HG02943 (cell line): Measurements from ENCODE around the gene TRIM66.
A peak's percentile ranks its signal among the peaks of the same experiment; 100 is the strongest.

ENCODE experiments used
- ATAC-seq: cut with Tn5 transposase; IDR thresholded peaks from one replicate; pipeline ENCODE4 v1.9.1; 2021; ENCODE audit warnings: mild to moderate bottlenecking, low read depth, moderate library complexity; ENCODE audit not compliant: unreplicated experiment

TRIM66 gene

GRCh38 chr11:8584082-8584481 lies 98.4 kb downstream of the TRIM66 start:
- no peak for ATAC-seq

GRCh38 chr11:8581300-8581699 lies 101.2 kb downstream of the TRIM66 start:
- ATAC-seq, result no peak

GRCh38 chr11:8577791-8578581 lies 104.5 kb downstream of the TRIM66 start:
- no peak for ATAC-seq

GRCh38 chr11:8574798-8575197 lies 107.7 kb downstream of the TRIM66 start:
- no peak for ATAC-seq

- ATAC-seq, result no peak
Observed at GRCh38 chr11:8573777-8574176, 108.7 kb downstream of the TRIM66 start.

GRCh38 chr11:8567602-8568198 lies 114.8 kb downstream of the TRIM66 start:
- no peak for ATAC-seq

GRCh38 chr11:8566613-8567210 lies 115.8 kb downstream of the TRIM66 start:
- peak; percentile 75 for ATAC-seq

GRCh38 chr11:8564526-8564925 lies 117.9 kb downstream of the TRIM66 start:
- no peak for ATAC-seq
